ENCODE measurements around the gene C16orf46.
"Not testable (repeated sequence)": the region's sequence is repeated elsewhere in the genome, so short reads cannot be mapped to it uniquely, and the experiment has no call there.

Gene C16orf46, protein sequence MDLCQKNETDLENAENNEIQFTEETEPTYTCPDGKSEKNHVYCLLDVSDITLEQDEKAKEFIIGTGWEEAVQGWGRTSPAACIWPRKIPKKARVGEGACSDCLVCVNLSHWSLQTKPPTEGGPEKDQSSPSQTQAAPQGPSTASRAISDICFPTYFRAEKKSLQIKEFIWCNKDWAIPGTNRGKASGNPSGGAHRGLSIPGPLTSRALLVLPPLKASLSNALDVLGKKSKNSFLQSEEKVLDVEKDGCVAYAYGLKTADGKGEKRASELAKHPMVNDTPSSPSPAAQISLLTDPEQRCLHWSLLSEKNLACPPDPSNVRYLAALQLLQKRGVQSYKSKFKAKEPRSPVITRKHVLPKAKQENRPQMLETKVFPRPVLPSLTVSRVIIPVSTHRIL

DNA sequence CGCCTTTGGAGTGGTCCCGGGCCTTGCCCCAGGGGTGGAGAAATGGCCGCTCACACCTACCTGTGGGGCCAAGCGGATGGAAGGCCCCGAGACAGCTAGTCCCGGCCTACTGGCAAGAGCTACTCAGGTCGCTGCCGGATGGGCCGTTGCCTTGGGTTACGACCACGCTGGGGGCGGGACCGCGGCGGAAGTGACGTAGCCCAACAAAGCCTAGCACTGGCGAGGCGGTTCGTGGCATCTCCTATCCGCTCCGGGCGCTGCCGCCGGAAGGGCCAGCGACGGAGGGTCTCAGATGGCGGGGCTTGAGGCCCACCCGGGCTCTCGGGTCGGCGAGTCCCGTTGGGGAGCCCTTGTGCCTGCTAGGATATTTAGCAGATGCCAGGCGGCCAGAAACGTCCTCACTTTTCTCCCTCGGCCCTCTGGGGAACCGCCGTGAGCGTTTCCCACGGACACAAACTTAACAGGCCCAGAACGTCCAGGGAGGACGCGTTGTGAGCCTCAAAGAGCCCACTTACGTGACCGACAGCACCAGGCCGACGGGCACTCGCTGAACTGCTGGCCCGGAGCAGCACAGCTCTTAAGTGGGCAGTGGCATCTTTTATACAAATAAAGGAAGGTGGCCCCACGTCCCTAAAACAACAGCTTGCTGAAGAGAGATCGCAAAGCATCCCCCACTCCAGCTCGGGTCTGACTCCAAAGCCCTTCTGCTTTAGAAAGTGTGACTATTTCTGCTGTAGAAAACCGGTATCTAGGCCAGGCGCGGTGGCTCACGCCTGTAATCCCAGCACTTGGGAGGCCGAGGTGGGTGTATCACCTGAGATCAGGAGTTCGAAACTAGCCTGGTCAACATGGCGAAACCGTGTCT lies at the start of gene C16orf46:
Gene C16orf46, minus strand, starts transcription at position 163 of the 865 bp plus-strand sequence. CDS start 13,283 bp downstream, outside the sequence.
- peak; percentile 95 to 96 for DNase-seq (ENCODE audit: low read depth in 2 of 2)

DNA sequence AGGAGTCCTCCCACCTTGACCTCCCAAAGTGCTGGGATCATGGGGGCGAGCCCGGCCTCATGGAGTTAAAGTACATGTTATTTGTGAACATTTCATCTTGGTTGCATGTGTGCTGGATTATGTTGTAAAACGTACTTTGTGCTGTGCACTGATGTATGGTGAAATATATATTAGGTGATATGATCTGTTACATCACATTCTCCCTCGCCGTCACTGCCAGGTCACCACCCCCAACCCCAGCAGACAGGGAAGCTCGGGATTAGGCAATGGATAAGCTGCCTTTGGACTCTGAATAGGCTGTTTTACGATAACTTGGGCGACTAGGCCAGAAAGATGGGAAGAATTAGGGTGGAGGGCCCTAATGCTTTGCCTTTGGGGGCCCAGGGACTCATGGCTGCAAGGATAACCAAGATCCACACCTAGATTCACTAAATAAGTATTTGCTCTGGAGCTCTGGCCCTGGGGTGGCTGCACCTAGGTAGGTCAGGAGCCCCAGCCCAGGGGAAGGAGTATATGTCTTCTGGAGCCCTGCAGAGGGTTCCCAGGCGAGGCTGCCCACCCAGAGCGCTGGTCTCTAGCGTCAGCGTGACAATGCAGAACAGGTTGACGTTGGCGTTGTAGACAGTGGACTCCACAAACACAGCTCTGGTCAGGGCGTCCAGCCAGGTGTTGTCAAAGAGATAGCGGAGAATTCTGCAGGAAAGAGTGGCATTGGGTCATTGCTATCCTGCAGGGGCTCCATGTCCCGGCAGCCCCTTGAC lies 46.2 kb upstream of the C16orf46 start:
- DNase-seq (ENCODE audit: low read depth in 2 of 2), result no peak

DNA sequence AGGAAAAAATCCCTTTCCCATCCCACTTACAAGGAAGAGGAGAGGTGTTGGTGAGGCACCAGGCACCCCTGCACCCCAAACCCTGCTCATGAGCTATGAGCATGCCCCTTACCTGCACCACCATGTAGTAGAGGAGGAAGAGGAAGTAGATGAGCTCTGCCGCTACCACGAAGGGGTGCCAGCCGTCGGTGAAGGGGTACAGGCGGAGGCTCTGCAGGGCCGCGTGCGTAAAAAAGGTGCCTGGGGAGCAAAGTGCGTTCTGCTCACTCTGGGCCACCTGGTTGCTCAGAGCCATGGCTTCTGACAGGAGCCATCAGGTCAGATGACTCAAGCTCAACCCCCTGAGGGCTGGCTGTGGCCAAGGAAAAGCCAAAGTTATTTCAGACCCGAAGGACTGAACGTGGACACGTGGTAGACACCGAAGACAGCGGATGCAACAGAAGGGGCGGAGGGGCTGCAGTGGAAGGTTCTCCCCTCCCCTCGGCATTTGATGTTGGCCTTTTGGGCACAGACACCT lies 44.5 kb upstream of the C16orf46 start:
- no peak for DNase-seq (ENCODE audit: low read depth in 2 of 2)

DNA sequence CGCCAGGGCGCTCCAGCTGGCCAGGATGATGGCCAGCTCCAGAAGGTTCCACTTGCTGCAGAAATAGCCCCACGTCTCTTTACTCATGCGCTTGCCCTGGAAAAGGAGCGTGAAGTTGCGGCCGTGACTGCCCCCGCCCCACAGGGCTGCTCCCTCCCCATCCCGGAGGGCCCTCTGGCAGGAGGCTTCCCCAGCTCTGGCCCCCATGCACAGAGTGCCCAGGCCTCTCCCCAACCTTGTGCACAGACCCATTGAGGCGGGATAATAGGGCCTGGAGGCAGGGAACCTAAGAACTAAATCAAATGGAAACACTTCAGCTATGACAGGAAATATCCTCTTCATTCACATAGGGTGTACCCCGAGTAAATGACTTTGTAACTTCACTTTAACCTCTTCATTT lies 40.4 kb upstream of the C16orf46 start:
- no peak for DNase-seq (ENCODE audit: low read depth in 2 of 2)

DNA sequence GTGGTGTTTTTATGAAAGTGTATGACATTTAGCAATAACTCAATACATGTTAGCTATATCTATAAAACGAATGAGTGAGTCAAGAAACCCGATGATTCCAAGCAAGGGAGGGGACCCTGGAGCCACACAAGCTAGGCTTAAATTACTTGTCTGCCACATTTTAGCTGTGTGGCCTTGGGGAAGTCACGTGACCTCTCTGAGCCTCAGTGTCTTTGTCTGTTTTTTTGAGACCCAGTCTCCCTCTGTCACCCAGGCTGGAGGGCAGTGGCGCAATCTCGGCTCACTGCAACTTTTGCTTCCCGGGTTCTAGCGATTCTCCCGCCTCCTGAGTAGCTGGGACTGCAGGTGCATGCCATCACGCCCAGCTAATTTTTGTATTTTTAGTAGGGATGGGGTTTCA lies 39.2 kb upstream of the C16orf46 start:
- no peak for DNase-seq (ENCODE audit: low read depth in 2 of 2)

DNA sequence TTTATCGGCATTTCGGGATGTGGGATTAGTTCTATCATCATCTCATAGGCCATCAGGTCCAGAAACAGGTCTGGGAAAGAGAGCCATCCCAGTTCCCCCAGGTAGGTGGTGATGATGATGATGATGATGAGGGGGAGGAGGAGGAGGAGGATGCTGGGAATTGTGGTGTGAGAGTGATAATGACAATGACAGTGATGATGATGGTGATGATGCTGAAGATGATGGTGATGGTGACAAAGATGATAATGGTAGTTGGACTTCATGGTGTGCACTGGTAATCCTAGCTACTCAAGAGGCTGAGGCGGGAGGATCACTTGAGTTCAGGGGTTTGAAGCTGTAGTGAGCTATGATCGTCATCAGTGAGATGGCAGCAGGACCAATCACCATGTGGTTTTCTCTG lies 35.4 kb upstream of the C16orf46 start:
- DNase-seq (ENCODE audit: low read depth in 2 of 2), result no peak

DNA sequence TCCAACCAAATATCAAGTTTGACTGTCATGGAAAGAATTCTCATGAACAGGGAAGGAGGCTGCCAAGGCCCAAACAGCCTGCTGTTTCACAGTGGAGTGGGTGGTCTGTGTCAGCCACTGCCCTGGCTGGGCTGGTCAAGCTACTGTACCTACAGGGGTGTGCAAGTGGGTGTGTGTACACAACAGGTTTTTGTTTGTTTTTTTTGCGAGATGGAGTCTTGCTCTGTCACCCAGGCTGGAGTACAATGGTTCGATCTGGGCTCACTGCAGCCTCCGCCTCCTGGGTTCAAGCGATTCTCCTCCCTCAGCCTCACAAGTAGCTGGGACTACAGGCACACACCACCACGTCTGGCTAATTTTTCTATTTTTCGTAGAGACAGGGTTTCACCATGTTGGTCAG lies 32.2 kb upstream of the C16orf46 start:
- DNase-seq (ENCODE audit: low read depth in 2 of 2), result not testable (repeated sequence)

DNA sequence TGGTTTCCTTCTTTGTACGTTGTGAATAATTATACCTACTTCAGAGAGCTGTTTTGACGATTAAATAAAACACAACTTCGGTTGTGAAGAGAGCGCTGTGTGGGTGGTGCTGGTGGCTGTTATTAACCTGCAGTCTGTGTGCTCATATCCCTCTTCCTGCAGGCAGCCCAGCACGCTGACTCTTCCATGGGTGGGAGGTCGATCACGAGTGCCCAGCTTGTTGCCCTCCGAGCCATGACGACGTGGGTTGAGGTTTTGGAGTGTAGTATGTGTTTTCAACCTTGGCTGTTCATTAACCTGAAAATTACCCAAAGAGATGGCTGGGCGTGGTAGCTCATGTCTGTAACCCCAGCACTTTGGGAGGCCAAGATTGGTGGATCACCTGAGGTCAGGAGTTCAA lies 30.5 kb upstream of the C16orf46 start:
- DNase-seq (ENCODE audit: low read depth in 2 of 2), result no peak

DNA sequence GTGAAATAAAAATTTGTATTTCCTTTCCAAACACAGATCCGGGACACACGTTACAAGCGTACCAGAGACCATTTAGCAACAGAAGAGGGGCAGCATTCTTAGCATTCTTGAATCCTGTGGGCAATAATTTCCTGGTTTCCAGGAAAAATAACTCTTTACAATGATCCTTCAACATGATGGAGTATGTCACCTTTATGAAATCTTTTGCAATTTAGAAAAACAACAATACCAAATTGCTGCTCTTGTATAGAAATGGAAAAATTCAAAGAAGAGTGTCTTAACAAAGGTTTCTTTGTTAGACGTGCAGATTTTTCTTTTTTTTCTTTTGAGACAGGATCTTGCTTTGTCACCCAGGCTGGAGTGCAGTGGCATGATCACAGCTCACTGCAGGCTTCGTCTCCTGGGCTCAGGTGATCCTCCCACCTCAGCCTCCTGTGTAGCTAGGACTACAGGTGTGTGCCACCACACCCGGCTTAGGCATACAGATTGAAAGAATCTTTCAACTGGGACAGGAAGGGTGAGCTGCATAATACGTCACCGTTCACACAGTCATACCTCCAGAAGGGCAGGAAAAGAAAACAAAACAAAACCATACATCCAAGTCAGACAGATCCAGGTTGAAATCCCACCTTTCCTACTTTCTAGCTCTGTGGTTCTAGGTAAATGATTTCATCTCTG lies 29.9 kb upstream of the C16orf46 start:
- no peak for DNase-seq (ENCODE audit: low read depth in 2 of 2)

DNA sequence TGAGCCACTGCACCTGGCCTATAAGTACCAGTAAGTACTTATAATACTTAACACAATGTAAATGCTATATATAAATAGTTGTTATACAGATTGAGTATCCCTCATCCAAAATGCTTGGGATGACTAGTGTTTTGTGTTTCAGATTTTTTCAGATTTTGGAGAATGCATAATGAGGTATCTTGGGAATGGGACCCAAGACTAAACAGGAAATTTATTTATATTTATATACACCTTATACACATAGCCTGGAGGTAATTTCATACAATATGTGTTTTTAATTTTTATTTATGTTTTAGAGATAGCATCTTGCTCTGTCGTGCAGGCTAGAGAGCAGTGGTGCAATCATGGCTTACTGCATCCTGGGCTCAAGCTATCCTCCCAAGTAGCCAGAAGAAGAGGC lies 28.9 kb upstream of the C16orf46 start:
- DNase-seq (ENCODE audit: low read depth in 2 of 2), result no peak

DNA sequence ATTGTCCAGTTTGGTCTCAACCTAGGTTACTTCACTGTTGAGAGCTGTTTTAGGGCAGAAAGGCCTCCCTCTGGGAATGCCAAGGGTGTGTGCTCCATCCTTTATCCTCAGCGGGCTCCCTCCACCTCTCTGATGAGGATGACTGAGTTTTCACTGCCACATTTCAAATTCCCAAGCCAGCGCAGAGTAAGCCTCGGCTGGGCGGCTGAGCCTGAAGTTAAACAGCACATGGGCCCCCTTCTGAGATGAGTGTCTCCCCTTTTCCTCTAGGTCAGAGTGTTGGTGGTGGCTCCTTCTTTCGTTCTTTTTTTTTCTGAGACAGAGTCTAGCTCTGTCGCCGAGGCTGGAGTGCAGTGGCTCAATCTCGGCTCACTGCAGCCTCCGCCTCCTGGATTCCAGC lies 24.7 kb upstream of the C16orf46 start:
- no peak for DNase-seq (ENCODE audit: low read depth in 2 of 2)

DNA sequence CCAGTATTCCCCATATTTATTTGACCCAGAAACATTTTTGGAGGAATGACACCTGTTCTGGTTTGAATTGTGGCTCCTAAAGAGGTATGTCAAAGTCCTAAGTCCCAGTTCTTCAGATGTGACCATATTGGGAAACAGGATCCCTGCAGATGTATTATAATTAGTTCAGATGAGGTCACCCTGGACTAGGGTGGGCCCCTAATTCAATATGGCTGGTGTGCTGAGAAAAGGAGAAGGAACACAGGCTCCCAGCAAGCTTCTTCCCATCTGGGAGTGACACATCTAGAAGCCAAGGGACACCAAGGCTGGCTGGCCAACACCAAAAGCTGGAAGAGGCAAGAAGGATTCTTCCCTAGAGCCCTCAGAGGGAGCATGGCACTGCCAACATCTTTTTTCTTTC lies 22.9 kb upstream of the C16orf46 start:
- no peak for DNase-seq (ENCODE audit: low read depth in 2 of 2)

DNA sequence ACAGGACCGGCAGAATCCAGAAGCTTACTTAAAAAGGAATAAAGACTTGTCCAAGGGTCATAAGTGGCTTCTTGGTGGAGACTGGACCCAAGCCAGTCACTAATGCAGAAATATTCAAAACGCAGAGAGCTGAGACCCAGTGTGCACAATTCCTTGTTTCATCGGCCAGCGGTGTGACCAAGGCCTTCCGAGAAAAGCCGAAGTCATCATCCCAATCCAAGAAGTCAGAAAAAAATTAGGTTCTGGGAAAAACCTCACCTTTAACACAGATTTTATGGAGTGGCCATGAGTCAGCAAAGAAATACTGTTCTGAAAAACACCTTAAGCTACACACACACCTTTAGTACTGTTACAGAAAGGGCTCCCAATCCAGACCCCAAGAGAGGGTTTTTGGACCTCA lies 20.2 kb upstream of the C16orf46 start:
- no peak for DNase-seq (ENCODE audit: low read depth in 2 of 2)

DNA sequence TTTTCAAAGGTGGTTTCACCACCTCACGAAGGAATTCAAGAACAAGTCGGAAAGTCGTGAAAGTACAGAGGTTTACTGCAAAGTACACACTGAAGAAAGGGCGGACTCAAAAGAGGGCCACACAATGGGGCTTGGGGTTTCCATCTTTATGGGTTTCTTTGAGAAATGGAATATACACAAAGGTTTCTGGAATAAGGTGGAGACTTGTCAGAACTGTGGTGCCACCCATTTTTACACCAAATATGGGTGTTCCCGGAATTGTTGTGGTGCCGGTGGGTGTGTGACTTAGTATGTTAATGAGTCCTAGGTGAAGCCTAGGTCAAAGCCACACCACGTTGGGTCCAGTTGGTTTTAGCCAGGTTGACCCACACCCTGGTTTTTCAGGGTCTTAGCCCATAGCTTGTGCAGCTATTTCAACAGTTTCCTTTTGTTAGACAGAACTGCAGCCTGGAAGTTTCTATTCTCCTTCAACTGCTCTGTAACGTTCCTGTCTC lies 19.7 kb upstream of the C16orf46 start:
- DNase-seq (ENCODE audit: low read depth in 2 of 2), result no peak

DNA sequence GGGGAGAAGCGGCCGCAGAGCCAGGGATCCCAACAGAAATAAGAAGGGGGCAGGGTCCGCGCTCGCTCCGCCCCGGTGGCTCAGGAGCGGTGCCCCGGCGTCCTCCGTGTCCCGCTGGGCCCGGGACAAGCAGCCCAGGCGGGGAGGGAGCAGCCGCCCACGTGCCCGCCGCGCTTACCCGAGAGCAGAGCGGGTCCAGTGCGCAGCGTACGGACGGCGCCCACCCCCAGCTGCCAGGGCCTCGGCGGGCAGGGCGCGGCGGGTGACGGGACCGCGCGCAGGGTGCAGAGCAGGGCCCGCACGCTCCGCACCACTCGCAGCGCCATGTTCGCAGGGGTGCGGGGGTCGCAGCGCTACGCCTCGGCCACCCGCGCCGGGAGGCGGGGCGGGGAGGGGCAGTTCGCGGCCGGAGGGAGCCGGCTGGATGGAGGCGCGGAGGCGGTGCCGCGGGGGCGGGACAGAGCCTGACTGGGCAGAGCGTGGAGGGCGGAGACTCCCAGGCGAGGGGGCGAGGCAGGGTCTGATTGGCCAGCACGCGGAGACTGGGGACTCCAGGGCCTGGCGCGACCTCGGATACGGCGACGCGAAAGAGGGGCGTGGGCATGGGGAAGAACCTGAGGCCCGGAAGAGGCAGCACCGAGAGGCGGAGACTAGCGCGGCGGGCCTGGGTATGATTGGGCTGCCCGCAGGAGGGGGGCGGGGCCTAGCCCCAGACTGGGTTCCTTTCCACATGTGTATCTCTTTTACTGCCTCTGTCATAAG lies 19.1 kb upstream of the C16orf46 start, which contains the start of gene GCSH:
Gene GCSH, minus strand, starts transcription at position 443 of the 762 bp plus-strand sequence. Its CDS starts 117 bp downstream, at position 326.
- peak; percentile 96 to 98 for DNase-seq (ENCODE audit: low read depth in 2 of 2)

DNA sequence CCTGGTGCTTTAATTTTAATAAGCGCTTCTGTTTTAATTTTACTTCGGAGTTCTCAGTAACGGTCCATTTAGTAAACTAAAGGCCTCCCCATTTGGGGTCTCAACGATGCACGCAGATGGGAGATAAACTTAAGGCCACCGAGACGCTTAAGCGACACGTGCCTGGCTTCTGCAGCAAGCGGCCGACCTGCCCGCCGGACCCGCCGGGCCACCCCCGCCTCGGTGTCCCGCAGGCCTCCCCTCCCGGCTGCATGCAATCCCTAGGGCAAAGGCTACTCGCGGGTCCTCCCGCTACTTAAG lies 18.6 kb upstream of the C16orf46 start:
- no peak for DNase-seq (ENCODE audit: low read depth in 2 of 2)

DNA sequence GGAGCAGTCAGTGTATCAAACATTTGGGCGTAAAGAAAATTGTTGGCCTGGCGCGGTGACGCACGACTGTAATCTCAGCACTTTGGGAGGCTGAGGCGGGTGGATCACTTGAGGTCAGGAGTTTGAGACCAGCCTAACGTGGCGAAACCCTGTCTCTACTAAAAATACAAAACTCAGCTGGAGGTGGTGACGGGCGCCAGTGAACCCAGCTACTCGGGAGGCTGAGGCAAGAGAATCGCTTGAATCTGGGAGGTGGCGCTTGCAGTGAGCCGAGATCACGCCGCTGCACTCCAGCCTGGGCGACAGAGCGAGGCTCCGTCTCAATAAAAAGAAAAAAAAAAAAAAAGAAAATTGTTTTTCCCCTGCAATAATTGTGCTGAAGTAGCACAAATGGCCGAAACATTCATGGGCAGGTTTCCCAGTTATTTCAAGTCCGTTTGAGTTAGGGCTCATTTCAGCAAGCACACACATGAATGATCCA lies 17.8 kb upstream of the C16orf46 start:
- no peak for DNase-seq (ENCODE audit: low read depth in 2 of 2)

DNA sequence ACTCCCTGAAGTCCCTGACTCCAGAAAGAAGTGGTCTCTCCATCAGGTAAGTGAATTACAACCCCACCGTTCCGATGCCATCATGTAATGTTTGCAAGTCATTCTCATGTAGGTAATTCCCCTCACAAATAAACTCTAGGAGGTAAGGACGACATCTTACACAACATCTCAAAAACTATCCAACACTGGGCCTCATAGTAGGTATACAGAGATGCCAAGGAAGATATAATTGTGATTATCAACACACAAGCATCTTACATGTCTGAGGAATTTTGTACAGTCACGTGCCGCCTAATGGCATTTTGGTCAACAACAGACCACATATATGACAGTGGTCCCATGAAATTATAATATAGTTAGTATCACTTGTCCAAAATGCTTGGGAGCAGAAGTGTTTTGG lies 11.8 kb upstream of the C16orf46 start:
- no peak for DNase-seq (ENCODE audit: low read depth in 2 of 2)

DNA sequence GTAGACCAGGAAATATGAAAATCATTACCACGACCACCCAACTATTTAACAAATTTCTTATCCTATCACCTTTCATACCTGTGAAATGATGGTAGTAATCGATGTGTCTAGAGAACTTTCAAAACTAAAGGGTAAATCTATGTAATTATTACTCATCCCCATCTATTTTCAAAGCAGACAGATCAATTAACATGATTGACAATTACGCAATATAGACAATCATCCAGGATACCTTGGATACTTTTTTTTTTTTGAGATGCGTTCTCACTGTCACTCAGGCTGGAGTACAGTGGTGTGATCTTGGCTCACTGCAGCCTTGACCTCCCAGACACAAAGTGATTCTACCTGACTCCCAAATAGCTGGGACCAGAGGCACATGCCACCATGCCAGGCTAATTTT lies 4.0 kb upstream of the C16orf46 start:
- DNase-seq (ENCODE audit: low read depth in 2 of 2), result no peak

DNA sequence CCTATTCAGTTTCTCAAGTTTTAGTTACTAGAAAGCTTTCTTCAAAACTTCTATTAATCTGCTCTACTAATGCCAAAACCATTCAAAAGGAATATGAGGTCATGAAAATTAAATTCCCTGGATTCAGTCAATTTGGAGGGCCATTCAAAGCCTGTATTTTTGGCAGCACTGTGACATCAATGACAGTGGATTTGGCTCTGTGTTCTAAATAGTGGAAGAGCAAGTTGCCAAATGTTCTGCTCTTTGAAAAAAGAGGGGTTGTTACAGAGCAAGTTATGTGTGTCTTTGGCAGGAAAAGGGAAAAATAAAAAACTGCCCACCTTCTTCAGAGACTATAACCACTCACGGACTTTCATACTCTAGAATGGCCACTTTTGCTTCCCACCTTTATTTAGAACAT lies 3.2 kb upstream of the C16orf46 start:
- DNase-seq (ENCODE audit: low read depth in 2 of 2), result no peak
